DND-41 (cell line): ENCODE measurements around the gene C1orf185.

ENCODE experiments used
- ATAC-seq: fragments of 200-7000 bp; cut with Tn5 transposase; 3 replicates; pipeline ENCODE4 v1.9.1; 2021; ENCODE audit warnings: low read depth; ENCODE audit not compliant: insufficient read depth
- DNase-seq: peaks from one replicate; pipeline ENCODE4 v3.0.0-alpha.2; 2020
- H2AFZ ChIP-seq: 2 replicates; pipeline ENCODE4 v1.6.0; 2012; ENCODE audit warnings: low read depth, low read length
- H3K27ac ChIP-seq: 2 replicates; pipeline ENCODE4 v1.5.1; 2012; ENCODE audit warnings: low read length, inconsistent platforms
- H3K27me3 ChIP-seq: fragments of 200-600 bp; sonication (generic); 2 replicates; pipeline ENCODE4 v1.6.0; 2012; ENCODE audit warnings: low read length, mild to moderate bottlenecking, inconsistent platforms; ENCODE audit not compliant: insufficient read depth, poor library complexity
- H3K36me3 ChIP-seq: 2 replicates; pipeline ENCODE4 v1.5.1; 2012; ENCODE audit warnings: low read length, inconsistent platforms; ENCODE audit not compliant: insufficient read depth
- H3K4me1 ChIP-seq: 2 replicates; pipeline ENCODE4 v1.5.1; 2012; ENCODE audit warnings: mild to moderate bottlenecking, low read length; ENCODE audit not compliant: insufficient read depth
- H3K4me2 ChIP-seq: 2 replicates; pipeline ENCODE4 v1.6.0; 2012; ENCODE audit warnings: mild to moderate bottlenecking, moderate library complexity, low read length, inconsistent platforms; ENCODE audit not compliant: insufficient read depth
- H3K4me3 ChIP-seq, 2 experiments: fragments of 200-600 bp in 1 of 2; shearing (Covaris generic) in 1 of 2; 2 replicates each; pipeline ENCODE4 v1.5.1; 2012 to 2016; ENCODE audit warnings: inconsistent platforms in 2 of 2, low read length in 2 of 2, mild to moderate bottlenecking in 2 of 2, low read depth in 1 of 2, moderate library complexity in 1 of 2
- H3K79me2 ChIP-seq: 2 replicates; pipeline ENCODE4 v1.6.0; 2012; ENCODE audit warnings: low read length, inconsistent platforms; ENCODE audit not compliant: insufficient read depth
- H3K9ac ChIP-seq: 2 replicates; pipeline ENCODE4 v1.6.0; 2012; ENCODE audit warnings: low read depth, mild to moderate bottlenecking, inconsistent platforms, low read length, moderate library complexity
- H3K9me3 ChIP-seq: 2 replicates; pipeline ENCODE4 v1.5.1; 2012; ENCODE audit warnings: low read length, moderate library complexity, mild to moderate bottlenecking, inconsistent platforms; ENCODE audit not compliant: insufficient read depth, severe bottlenecking
- H4K20me1 ChIP-seq: 2 replicates; pipeline ENCODE4 v1.6.0; 2012; ENCODE audit warnings: low read length; ENCODE audit not compliant: insufficient read depth
- CTCF ChIP-seq: IDR thresholded peaks from 2 replicates; pipeline ENCODE4 v1.5.1; 2012; ENCODE audit warnings: borderline replicate concordance, low read length, moderate library complexity, mild to moderate bottlenecking; ENCODE audit not compliant: poor library complexity, severe bottlenecking; ENCODE audit errors: extremely low read depth
- EZH2 ChIP-seq: IDR thresholded peaks from 3 replicates; pipeline ENCODE4 v1.6.1; 2012; ENCODE audit warnings: borderline replicate concordance, low read depth, mild to moderate bottlenecking, moderate library complexity, low read length, inconsistent platforms; ENCODE audit not compliant: severe bottlenecking

Gene C1orf185

GRCh38 chr1:51073456-51073855, 28.6 kb upstream of the C1orf185 start:
- Histone ChIP-seq H4K20me1 (no peaks in the 10 kb centered on the region), H3K9me3 (no peaks in the 10 kb centered on the region), H3K27ac (no peak overlapping the region), H3K4me3 (no peak overlapping the region), H3K27me3 (no peaks in the 10 kb centered on the region), H2AFZ (no peak overlapping the region), H3K79me2 (no peaks in the 10 kb centered on the region), H3K4me1 (no peaks in the 10 kb centered on the region), H3K36me3 (no peaks in the 10 kb centered on the region), H3K9ac (no peak overlapping the region), H3K4me2 (no peak overlapping the region)
- TF ChIP-seq CTCF = no peak
- no peak for TF ChIP-seq EZH2
- no peak for DNase-seq
- ATAC-seq = no peak

DNA sequence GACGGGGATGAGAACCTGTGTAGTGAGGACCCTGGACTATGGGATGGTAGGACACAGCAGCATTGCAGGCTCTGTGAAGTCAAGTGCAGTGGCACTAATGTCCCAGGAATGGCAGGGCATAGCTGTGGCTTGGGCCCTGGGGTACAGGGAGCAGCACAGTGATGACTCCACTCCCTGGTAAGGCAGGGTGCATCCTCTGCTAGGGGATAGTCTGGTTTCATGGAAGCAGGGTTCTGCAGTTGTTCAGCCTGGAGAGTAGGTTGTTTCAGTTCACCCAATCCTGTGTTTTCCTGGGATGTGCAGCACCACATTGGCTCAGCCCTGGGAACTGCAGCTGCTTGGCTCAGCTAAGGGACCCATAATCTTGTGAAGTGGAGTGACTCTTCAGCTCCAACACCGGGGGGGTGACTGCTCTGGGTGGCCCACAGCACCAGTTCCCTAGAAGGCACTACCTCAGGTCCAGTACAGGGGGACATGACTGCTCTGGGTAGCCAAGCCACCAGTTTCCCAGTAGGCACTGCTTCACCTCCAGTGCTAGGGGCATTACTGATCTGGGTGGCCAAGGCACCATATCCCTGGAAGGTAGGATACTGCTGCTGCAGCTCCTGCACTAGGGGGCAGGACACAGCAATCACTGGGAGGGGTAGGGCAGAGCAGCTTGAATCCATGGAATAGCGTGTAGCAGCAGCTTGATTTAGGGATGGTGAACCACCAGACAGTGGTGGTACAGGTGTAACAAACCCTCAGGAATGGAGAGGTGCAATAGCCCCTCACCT, 15.3 kb upstream of the C1orf185 start:
- no peaks in the 10 kb centered on the region for H3K27me3 ChIP-seq
- no peak overlapping the region for H2AFZ ChIP-seq
- H3K4me3 ChIP-seq = no peak overlapping the region
- no peaks in the 10 kb centered on the region for H3K36me3 ChIP-seq
- no peaks in the 10 kb centered on the region for H3K4me1 ChIP-seq
- H3K9me3 ChIP-seq = no peaks in the 10 kb centered on the region
- DNase-seq (no peak), ATAC-seq (no peak)
- no peak overlapping the region for H3K4me2 ChIP-seq
- no peaks in the 10 kb centered on the region for H3K79me2 ChIP-seq
- H3K27ac ChIP-seq = no peak overlapping the region
- no peak overlapping the region for H3K9ac ChIP-seq
- no peaks in the 10 kb centered on the region for H4K20me1 ChIP-seq
- TF ChIP-seq CTCF (no peak), EZH2 (no peak)

GRCh38 chr1:51088474-51088873, 13.6 kb upstream of the C1orf185 start:
- TF ChIP-seq CTCF (no peak), EZH2 (no peak)
- no peak for ATAC-seq

DNA sequence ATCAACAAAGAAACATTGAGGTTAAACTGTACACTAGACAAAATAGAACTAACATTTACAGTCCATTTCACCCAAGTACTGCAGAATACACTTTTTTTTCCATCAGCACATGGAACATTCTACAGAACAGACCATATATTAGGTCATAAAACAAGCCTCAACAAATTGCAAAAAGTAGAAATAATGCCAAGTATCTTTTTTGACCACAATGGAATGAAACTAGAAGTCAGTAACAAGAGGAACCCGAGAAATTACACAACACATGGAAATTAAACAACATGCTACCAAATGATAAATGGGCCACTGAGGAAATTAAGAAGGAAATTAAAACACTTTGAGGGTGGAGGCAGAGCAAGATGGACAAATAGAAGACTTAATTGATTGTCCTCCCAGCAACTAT, 8.4 kb upstream of the C1orf185 start:
- H3K9ac ChIP-seq = no peak overlapping the region
- TF ChIP-seq EZH2 = no peak
- no peak for TF ChIP-seq CTCF
- H3K4me1 ChIP-seq = no peaks in the 10 kb centered on the region
- H4K20me1 ChIP-seq = no peaks in the 10 kb centered on the region
- H3K27ac ChIP-seq = no peak overlapping the region
- H3K4me2 ChIP-seq = no peak overlapping the region
- DNase-seq (no peak), ATAC-seq (no peak)
- no peaks in the 10 kb centered on the region for H3K27me3 ChIP-seq
- H3K79me2 ChIP-seq = no peaks in the 10 kb centered on the region
- H2AFZ ChIP-seq = no peak overlapping the region
- H3K4me3 ChIP-seq = no peak overlapping the region
- no peaks in the 10 kb centered on the region for H3K36me3 ChIP-seq
- H3K9me3 ChIP-seq = no peaks in the 10 kb centered on the region

More at GRCh38 chr1:51088474-51088873, 13.6 kb upstream of the C1orf185 start:
- Histone ChIP-seq H3K4me3 (no peak overlapping the region), H3K79me2 (no peaks in the 10 kb centered on the region), H3K9ac (no peak overlapping the region), H3K36me3 (no peaks in the 10 kb centered on the region), H3K27ac (no peak overlapping the region), H2AFZ (no peak overlapping the region), H3K4me2 (no peak overlapping the region), H3K9me3 (no peaks in the 10 kb centered on the region), H3K4me1 (no peaks in the 10 kb centered on the region), H3K27me3 (no peaks in the 10 kb centered on the region), H4K20me1 (no peaks in the 10 kb centered on the region)
- no peak for DNase-seq
